Gastrocnemius medialis (tissue), 4 donors: ENCODE data around the gene ARHGAP32.

Experiments
- POLR2A ChIP-seq, 2 donors: fragments of 450-650 bp; IDR thresholded peaks; one replicate each; pipeline ENCODE4 v1.6.1; 2017; ENCODE audit warnings: antibody characterized with exemption in 2 of 2, mild to moderate bottlenecking in 2 of 2, moderate library complexity in 2 of 2
- TF ChIP-seq, protein P1 (sequence below), 5 experiments: fragments of 450-650 bp in 3 of 5; fragments of 200-600 bp in 2 of 5; sonication (generic) in 2 of 5; IDR thresholded peaks in 4 of 5; conservative IDR thresholded peaks in 1 of 5; 1 replicate in 4 of 5; 2 replicates in 1 of 5; pipeline ENCODE4 v1.5.1; 2016 to 2019; ENCODE audit warnings: antibody characterized with exemption in 5 of 5, mild to moderate bottlenecking in 3 of 5, moderate library complexity in 3 of 5

DNA sequence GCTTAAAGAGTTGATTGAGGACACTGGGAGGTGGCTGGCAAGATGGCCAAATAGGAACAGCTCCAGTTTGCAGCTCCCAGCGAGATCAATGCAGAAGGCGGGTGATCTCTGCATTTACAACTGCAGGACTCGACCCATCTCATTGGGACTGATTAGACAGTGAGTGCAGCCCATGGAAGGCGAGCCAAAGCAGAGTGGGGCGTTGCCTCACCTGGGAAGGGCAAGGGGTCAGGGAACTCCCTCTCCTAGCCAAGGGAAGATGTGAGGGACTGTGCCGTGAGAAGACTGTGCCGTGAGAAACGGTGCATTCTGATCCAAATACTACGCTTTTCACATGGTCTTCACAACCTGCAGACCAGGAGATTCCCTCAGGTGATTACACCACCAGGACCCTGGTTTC is 36.4 kb downstream of the ARHGAP32 start:
- TF ChIP-seq, protein P1, sequence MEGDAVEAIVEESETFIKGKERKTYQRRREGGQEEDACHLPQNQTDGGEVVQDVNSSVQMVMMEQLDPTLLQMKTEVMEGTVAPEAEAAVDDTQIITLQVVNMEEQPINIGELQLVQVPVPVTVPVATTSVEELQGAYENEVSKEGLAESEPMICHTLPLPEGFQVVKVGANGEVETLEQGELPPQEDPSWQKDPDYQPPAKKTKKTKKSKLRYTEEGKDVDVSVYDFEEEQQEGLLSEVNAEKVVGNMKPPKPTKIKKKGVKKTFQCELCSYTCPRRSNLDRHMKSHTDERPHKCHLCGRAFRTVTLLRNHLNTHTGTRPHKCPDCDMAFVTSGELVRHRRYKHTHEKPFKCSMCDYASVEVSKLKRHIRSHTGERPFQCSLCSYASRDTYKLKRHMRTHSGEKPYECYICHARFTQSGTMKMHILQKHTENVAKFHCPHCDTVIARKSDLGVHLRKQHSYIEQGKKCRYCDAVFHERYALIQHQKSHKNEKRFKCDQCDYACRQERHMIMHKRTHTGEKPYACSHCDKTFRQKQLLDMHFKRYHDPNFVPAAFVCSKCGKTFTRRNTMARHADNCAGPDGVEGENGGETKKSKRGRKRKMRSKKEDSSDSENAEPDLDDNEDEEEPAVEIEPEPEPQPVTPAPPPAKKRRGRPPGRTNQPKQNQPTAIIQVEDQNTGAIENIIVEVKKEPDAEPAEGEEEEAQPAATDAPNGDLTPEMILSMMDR (IDR thresholded peaks at IDR 0.05 in 4 of 5, conservative IDR thresholded peaks at IDR 0.05 in 1 of 5), result no peak
- TF ChIP-seq POLR2A (IDR thresholded peaks at IDR 0.05), result no peak
